Cardiac muscle cell (in vitro differentiated cells and primary cell): ENCODE data around the gene DYNLT4. TPM values are rescaled to one million over a fixed set of nuclear protein-coding genes. Genes with fewer than 3 reads are reported as not detected.
A peak's percentile ranks its signal among the peaks of the same experiment; 100 is the strongest.
"Not testable (repeated sequence)": the region's sequence is repeated elsewhere in the genome, so short reads cannot be mapped to it uniquely, and the experiment has no call there.

Experiments used
- DNase-seq, 2 donors: peaks; one replicate each; pipeline versions ENCODE4 v3.0.0 to v3.0.0-alpha.2; 2010 to 2017; ENCODE audit warnings: low read depth in 1 of 2, low spot score in 1 of 2
- H3K27ac ChIP-seq: fragments of 200-600 bp; sonication (generic); 2 replicates; pipeline ENCODE4 v1.5.1; 2016
- H3K27me3 ChIP-seq: fragments of 200-600 bp; sonication (generic); 2 replicates; pipeline ENCODE4 v1.6.0; 2016; ENCODE audit warnings: control low read depth
- H3K36me3 ChIP-seq: fragments of 200-600 bp; sonication (generic); 2 replicates; pipeline ENCODE4 v1.5.1; 2016; ENCODE audit warnings: control low read depth
- H3K4me1 ChIP-seq: fragments of 200-600 bp; sonication (generic); 2 replicates; pipeline ENCODE4 v1.8.1; 2017; ENCODE audit warnings: low read depth, mild to moderate bottlenecking, mixed run types
- H3K4me3 ChIP-seq: fragments of 200-600 bp; sonication (generic); 2 replicates; pipeline ENCODE4 v1.5.1; 2016; ENCODE audit warnings: mild to moderate bottlenecking
- H3K9me3 ChIP-seq: fragments of 200-600 bp; sonication (generic); 2 replicates; pipeline ENCODE4 v1.5.1; 2017; ENCODE audit warnings: low read depth, mild to moderate bottlenecking, control low read depth
- polyA plus RNA-seq: library from polyadenylated mRNA; unstranded; fragments of >200 nt; fragmentation: Nextera tagmentation; extraction: Ambion mirVana; gene quantifications from 2 replicates; pipeline ENCODE4 v1.2.1, GENCODE V29; 2016
- total RNA-seq: library from RNA; depleted of rRNA; stranded (reverse); fragments of >200 nt; gene quantifications from 2 replicates; pipeline ENCODE4 v1.2.3, GENCODE V29; 2016
- TF ChIP-seq, protein P1 (sequence below): IDR thresholded peaks from 2 replicates; pipeline ENCODE4 v1.5.1; 2012; ENCODE audit warnings: low read depth, mild to moderate bottlenecking, low read length

The DYNLT4 gene
- total and polyA plus RNA-seq, 2 experiments from 2014 or later: 0.43 TPM; not detected in 1

DNA sequence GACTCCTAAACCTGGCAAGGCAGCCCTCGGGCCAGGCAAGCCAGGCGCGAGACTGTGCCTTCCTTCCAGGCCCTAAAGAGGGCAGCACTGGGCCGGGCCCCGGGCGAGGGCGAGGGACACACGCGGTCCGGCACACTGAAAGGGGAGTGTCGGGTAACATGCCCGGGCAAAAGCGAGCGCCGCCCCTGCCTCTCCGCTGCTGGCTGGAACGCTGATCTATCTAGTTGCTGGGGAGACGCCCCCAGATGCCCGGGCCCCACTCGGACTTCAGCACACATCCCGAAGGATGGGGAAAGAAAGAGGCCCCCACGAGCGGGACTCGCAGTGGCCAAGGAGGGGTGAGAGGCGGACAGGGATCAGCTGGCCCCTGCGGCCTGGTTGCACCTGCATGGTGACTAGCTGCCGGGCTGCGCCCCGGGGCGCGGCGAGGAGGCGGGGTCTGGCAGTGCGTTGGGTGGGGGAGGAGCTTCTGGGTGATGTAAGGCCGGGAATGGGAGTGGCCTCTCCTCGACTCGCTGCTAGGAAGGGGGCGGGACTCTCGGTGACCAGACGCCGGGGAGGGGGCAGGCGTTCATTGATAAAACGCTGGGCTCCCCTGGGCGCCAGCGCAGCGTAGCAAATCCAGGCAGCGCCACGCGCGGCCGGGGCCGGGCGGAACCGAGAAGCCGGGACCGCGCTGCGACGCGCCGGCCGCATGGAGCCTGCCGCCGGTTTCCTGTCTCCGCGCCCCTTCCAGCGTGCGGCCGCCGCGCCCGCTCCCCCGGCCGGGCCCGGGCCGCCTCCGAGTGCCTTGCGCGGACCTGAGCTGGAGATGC is 7.2 kb downstream of the DYNLT4 start, which contains the start of gene PLK3:
Gene PLK3 (plus strand): TSS at position 608 of the 815 bp plus-strand sequence. CDS start 87 bp downstream, at position 695.
- H3K9me3 ChIP-seq: no peaks in the 10 kb centered on the region
- H3K4me1 ChIP-seq: peaks cover 11% of the 10 kb centered on the region
- DNase-seq: peak; percentile 97 to 99
- no peaks in the 10 kb centered on the region for H3K27me3 ChIP-seq
- peak within 1 kb of the TSS; percentile 89 for H3K27ac ChIP-seq
- no peaks in the 10 kb centered on the region for H3K36me3 ChIP-seq
- peak within 1 kb of the TSS; percentile 55 for H3K4me3 ChIP-seq
- TF ChIP-seq, protein P1, sequence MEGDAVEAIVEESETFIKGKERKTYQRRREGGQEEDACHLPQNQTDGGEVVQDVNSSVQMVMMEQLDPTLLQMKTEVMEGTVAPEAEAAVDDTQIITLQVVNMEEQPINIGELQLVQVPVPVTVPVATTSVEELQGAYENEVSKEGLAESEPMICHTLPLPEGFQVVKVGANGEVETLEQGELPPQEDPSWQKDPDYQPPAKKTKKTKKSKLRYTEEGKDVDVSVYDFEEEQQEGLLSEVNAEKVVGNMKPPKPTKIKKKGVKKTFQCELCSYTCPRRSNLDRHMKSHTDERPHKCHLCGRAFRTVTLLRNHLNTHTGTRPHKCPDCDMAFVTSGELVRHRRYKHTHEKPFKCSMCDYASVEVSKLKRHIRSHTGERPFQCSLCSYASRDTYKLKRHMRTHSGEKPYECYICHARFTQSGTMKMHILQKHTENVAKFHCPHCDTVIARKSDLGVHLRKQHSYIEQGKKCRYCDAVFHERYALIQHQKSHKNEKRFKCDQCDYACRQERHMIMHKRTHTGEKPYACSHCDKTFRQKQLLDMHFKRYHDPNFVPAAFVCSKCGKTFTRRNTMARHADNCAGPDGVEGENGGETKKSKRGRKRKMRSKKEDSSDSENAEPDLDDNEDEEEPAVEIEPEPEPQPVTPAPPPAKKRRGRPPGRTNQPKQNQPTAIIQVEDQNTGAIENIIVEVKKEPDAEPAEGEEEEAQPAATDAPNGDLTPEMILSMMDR: peak; percentile 90

DNA sequence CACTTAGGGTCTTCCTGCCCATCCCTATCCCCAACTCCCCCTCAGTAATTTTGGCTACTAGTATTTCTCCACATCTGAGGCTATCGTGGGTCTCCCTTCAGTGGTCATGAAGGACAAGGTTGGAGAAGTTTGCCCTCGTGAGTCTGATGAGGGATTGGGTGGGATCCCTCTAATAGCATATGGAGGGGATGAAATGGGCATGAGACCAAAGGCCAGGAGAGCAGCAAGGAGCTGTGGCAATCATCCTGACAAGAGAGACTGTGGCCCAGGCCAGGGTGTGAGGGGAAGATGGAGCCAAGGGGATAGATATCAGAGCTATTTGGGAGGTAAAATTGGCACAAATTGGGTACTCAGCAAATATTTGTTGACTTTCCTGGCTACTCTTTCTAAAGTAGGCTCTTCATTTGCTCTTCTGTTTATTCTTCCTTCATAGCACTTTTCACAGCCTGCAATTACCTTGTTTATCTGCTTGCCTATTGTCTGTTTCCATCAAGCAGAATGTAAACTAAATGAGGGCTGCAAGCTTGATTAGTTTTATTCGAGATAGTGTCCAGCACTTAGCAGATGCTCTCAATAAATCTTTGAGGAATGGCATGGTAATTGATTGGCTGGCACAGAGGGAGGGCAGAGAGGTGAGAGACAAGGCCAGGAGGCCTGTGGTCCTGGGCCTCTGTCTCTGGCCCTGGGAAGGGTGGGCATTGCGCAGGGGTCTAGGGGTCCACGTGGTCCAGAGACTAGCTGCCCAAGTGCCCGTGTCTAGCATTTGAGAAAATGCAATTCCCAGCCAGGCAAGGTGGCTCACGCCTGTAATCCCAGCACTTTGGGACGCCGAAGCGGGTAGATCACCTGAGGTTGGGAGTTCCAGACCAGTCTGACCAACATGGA is 8.4 kb downstream of the DYNLT4 start:
- Histone ChIP-seq H3K27ac (peak overlapping the region; percentile 89), H3K27me3 (no peaks in the 10 kb centered on the region), H3K9me3 (no peaks in the 10 kb centered on the region), H3K4me1 (peaks cover 11% of the 10 kb centered on the region), H3K4me3 (no peak overlapping the region), H3K36me3 (no peaks in the 10 kb centered on the region)
- DNase-seq: no peak
- TF ChIP-seq, protein P1: no peak

DNA sequence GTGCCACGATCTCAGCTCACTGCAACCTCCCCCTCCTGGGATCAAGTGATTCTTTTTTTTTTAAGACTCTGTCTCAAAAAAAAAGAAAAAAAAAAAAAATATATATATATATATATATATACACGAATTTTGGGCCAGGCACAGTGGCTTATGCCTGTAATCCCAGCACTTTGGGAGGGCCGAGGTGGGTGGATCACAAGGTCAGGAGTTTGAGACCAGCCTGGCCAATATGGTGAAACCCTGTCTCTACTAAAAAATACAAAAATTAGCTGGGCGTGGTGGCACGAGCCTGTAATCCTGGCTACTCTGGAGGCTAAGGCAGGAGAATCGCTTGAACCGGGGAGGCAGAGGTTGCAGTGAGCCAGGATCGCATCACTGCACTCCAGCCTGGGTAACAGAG is 9.3 kb downstream of the DYNLT4 start:
- H3K27me3 ChIP-seq, H3K27ac ChIP-seq, H3K36me3 ChIP-seq, H3K9me3 ChIP-seq, DNase-seq, H3K4me3 ChIP-seq: not testable (repeated sequence)
- peaks cover 16% of the 10 kb centered on the region for H3K4me1 ChIP-seq

GRCh38 chr1:44792736-44793502 is 14.2 kb downstream of the DYNLT4 start:
- H3K4me3 ChIP-seq: no peak overlapping the region

DNA sequence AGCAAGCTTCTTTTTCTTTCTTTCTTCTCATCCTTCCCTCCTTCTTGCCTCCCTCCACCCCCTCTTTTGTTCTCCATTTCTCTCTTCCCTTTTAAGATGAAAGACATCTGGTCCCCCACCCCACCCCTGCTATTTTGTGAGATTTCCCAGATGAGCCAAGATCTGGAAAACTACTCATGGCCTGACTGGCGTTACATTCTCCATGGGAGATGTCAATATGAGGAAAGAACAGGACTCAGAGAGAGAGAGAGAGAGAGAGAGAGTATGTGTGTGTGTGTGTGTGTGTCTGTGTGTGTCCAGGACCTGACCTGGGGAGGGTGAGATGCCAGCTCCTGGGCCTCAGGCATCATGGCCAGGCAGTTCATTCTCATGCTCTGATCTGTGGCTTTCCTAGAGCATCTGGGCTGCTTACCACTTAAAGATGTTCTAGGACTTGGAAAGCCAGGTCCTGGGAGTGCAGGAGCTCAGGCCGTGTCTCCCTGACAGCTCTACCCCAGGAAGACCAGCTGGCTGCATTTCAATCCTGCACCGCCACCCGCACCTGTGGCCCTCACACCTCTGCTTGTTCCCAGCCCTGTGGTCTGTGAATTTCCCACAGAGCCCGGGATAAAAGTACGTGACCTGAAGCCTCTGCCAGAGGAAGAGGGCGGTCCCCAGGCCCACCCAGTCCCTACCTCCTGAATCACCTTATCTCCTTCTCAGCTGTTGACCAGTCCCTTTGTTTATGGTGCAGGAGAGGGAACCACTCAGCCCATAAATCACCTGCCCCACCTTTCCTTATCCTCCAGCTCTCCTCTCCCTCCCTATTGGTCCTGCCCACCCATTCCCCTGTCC is 16.0 kb downstream of the DYNLT4 start:
- Histone ChIP-seq H3K4me1 (peaks cover 7% of the 10 kb centered on the region), H3K9me3 (no peaks in the 10 kb centered on the region), H3K36me3 (no peaks in the 10 kb centered on the region), H3K4me3 (no peak overlapping the region), H3K27ac (no peak overlapping the region), H3K27me3 (no peaks in the 10 kb centered on the region)
- TF ChIP-seq, protein P1: no peak
- DNase-seq: no peak

More at GRCh38 chr1:44792736-44793502, 14.2 kb downstream of the DYNLT4 start:
- peak overlapping the region; percentile 87 for H3K27ac ChIP-seq
- DNase-seq: no peak
- TF ChIP-seq, protein P1: no peak
- H3K27me3 ChIP-seq: no peaks in the 10 kb centered on the region
- no peaks in the 10 kb centered on the region for H3K36me3 ChIP-seq
- no peaks in the 10 kb centered on the region for H3K9me3 ChIP-seq
- H3K4me1 ChIP-seq: peaks cover 7% of the 10 kb centered on the region
